Amniotic epithelial cell (primary cell): ENCODE results near the gene PITPNC1.
"Not testable (repeated sequence)": the region's sequence is repeated elsewhere in the genome, so short reads cannot be mapped to it uniquely, and the experiment has no call there.

Source experiments
- DNase-seq: peaks from one replicate; pipeline ENCODE4 v3.0.0-alpha.2; 2010; ENCODE audit warnings: low read depth

PITPNC1 gene

DNA sequence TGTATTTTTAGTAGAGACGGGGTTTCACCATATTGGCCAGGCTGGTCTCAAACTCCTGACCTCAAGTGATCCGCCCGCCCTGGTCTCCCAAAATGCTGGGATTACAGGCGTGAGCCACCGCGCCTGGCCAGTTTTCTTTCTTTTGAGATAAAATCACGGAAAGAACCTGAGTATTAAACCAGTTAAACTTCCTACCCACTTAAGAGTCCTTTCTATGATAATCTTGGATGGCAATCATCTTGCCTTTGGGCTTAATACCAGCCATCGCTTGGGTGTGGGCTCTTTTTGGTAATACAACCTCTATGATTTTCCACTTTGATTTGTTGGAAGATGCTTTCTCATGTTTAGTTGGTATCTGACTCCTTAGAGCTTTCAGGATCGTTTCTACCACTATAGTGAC lies 24.0 kb downstream of the PITPNC1 start:
- no peak for DNase-seq

DNA sequence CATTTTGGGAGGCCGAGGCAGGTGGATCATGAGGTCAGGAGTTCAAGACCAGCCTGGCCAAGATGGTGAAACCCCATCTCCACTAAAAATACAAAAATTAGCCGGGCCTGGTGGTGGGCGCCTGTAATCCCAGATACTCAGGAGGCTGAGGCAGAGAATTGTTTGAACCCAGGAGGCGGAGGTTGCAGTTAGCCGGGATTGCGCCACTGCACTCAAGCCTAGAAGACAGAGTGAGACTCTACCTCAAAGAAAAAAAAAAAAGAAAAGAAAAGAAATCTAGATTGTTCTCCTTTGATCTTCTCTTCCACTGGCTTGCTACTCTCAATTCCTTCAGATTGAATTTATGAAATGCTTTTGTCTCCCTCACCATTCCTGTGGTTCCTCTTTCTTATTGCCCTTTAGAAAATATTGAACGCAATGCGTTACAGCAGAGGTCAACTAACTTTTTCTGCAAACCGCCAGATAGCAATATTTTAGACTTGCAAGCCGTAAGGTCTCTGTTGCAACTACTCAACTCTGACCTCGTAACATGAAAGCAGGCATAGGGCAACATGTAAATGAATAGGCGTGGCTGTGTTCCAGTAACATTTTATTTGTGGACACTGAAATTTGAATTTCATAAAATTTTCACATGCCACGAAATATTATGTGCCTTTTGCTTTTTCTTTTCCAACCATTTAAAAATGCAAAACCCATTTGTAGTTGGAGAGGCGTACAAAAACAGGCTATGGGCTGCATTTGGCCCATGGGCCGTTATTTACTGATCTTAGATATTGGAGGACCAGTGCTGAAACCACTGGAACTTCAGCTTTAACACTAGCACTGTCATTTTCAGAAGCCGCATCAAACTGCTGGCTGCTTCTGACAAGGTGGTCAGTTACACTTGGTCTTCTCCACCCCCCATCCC lies 24.8 kb downstream of the PITPNC1 start:
- no peak for DNase-seq

DNA sequence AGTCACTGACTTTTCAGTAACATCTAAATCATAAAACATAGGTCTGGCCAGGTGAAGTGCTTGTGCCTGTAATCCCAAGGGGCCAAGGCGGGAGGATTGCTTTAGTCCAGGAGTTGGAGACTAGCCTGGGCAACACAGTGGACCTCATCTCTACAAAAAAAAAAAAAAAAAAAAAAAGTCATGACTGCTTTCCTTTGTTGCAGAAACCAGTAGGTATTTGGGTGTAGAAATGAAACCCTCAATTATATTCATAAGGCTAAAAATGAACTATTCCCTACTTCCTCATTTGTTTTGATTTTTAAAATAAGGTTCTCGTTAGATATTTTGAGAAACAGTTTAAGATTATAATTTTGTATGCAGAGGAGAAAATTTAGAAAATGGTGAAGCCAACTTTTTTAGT lies 26.0 kb downstream of the PITPNC1 start:
- DNase-seq, result no peak

- DNase-seq, result no peak
Observed at GRCh38 chr17:67403483-67403882, 26.4 kb downstream of the PITPNC1 start.

DNA sequence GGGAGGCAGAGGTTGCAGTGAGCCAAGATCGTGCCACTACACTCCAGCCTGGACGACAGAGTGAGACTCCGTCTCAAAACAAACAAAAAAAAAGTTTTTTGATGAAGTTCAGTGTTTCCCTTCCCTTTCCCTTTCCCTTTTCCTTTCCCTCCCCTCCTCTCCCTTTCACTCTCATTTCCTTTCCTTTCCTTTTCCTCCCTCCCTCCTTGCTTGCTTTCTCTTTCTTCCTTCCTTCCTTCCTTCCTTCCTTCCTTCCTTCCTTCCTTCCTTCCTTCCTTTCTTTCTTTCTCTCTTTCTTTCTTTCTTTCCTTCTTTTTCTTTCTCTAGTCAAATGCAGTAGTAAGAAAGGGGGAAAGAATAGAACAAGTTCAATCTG lies 31.4 kb downstream of the PITPNC1 start:
- DNase-seq, result not testable (repeated sequence)

- DNase-seq, result no peak
Observed at GRCh38 chr17:67411397-67411796, 34.3 kb downstream of the PITPNC1 start.

GRCh38 chr17:67412032-67412431 lies 35.0 kb downstream of the PITPNC1 start:
- DNase-seq, result no peak

- DNase-seq, result no peak
Observed at GRCh38 chr17:67412941-67413340, 35.9 kb downstream of the PITPNC1 start.

GRCh38 chr17:67413388-67413787 lies 36.3 kb downstream of the PITPNC1 start:
- no peak for DNase-seq

DNA sequence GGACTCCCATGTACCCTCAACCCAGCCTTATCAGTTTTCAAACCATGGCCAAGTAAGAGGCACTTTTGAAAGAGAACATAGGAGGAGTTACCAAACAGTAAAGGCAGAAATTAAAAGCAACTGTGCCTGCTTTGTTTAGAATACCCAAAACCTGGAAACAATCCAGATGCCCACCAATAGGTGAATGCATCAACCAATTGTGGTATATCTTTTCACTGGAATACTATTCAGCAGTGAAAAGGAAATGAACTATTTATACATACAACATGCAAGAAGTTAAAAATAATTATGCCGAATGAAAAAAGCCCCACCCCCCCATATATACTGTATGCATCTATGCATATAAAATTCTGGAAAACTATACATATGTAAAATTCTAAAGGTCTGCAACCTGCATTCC lies 37.0 kb downstream of the PITPNC1 start:
- DNase-seq, result no peak

- DNase-seq, result no peak
Observed at GRCh38 chr17:67414559-67414958, 37.5 kb downstream of the PITPNC1 start.

GRCh38 chr17:67415291-67415690 lies 38.2 kb downstream of the PITPNC1 start:
- DNase-seq, result no peak

DNA sequence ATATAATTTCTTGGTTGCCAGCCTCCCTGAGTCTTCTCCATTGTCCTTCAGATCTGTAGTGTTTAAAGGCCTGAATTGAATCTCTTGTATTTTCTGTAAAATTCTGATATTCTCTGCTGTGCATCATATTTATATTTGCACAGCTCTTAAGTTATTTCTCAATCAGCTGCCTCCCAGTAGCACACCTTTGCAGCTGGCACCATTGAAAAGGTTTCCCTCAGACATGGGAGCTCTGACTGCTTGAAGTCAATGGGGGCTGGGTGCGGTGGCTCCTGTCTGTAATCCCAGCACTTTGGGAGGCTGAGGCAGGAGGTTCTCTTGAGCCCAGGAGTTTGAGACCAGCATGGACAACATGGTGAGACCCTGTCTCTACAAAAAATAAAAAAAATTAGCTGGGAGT lies 40.4 kb downstream of the PITPNC1 start:
- DNase-seq, result no peak

GRCh38 chr17:67420994-67421393 lies 43.9 kb downstream of the PITPNC1 start:
- DNase-seq, result no peak

GRCh38 chr17:67421869-67422273 lies 44.8 kb downstream of the PITPNC1 start:
- DNase-seq, result peak; percentile 43

- not testable (repeated sequence) for DNase-seq
Observed at GRCh38 chr17:67422296-67422695, 45.2 kb downstream of the PITPNC1 start.

GRCh38 chr17:67422897-67423296 lies 45.8 kb downstream of the PITPNC1 start:
- DNase-seq, result no peak

DNA sequence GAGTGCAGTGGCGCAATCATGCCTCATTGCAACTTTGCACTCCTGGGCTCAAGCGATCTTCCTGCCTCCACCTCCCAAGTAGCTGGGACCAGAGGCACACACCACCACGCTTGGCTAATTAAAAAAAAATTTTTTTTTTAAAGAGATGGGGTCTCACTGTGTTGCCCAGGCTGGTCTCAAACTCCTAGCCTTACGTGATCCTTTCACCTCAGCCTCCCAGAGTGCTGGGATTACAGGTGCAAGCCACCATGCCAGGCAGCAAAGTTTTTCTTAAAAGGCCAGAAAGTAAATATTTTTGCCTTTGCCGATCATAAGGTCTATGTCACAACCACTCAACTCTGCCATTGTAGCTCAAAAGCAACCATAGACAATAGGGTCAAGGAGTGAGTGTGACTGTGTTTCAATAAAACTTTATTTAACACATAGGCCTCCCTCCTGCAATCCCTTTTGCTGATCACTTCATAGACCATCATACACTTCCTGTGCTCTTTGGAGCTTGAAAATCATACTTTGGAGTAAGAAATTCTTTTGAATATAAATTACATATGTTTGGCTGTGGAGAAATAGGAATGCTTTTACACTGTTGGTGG lies 48.6 kb downstream of the PITPNC1 start:
- no peak for DNase-seq

DNA sequence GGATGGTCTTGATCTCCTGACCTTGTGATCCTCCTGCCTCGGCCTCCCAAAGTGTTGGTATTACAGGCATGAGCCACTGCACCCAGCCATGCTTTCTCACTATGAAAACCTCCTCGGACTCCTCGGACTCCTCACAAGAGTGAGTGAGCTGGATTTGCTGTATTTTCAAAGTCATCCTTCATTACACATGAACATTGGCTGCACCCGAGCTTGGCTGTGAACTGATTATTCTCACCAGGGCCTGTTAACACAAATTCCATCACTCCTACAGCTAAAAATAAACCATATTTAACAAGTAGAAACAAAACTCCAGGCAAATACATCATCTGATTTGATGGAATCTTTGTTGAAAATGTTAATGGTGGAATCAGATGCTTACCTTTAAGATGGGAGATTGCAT lies 50.3 kb downstream of the PITPNC1 start:
- no peak for DNase-seq

GRCh38 chr17:67430515-67430914 lies 53.4 kb downstream of the PITPNC1 start:
- DNase-seq, result not testable (repeated sequence)

DNA sequence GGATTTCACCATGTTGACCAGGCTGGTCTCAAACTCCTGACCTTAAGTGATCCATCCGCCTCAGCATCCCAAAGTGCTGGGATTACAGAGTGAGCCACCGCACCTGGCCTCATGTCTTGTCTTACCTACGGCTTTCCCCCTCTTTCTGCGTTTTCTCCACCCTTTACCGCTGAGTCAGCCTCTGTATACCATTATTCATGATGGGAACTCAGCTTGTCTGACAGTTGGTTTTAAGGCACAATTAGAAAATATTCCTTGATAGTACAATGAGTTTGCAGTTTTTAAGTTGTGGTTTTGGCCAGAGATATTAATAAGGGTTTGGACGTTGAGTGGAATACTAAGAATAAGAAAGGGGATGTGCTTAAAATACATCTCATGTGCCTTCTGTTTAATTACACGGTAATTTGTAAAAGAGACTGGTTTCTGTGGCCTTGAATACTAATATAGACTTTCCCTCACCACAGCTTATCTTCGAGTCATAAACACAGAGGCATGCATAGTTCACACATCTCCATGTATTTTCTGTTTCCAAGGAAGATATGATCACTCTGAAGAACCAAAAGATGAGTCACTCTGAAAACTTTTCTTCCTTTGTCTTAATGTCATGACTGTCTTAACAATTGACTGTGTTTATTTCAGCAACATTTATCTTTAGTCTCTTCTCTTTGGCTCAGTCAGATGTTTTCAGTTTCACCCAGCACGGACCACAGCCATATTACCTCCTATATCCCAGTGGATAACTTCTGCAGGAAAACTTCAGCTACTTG lies 54.4 kb downstream of the PITPNC1 start:
- peak; percentile 95 for DNase-seq

DNA sequence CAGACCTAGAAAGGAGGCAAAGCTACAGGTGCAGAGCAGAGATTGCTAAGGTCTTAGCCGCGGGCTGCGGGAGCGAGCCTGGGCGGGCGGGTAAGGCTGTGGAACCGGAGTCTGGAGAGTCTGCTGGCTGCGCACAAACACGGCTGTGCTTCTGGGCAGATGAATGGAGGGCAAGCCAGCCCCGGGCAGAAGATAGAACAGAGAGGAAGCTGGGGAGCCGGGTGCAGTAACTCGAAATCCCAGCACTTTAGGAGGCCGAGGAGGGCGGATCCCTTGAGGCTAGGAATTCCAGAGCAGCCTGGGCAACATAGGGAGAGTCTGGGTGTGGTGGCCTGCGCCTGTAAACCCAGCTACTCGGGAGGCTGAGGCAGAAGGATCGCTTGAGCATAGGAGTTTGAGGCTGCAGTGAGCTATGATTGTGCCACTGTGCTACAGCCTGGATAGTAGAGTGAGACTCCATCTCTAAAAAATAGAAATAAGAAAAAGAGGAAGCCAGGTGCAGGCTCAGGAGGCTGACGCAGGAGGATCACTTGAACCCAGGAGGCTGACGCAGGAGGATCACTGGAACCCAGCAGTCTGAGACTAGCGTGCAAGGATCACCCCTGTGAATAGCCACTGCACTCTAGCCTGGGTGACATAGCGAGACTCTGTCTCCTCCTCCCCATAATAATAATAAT lies 56.3 kb downstream of the PITPNC1 start:
- DNase-seq, result no peak
